Activated CD4-positive, alpha-beta T cell treated with anti-CD3 and anti-CD28 coated beads, Interleukin-2, amount 10 ng/mL, durations not matched to agents 7 days and 5 days (primary cell): ENCODE data around the gene DMAC2. TPM values are rescaled to one million over a fixed set of nuclear protein-coding genes. Genes with fewer than 3 reads are reported as not detected.
A peak's percentile ranks its signal among the peaks of the same experiment; 100 is the strongest.

ENCODE experiments used
- CTCF ChIA-PET: fragments of 350-600 bp; sonication (Branson Sonifier 250); formaldehyde crosslinking; loops from one replicate; lab custom pipeline; 2021; ENCODE audit warnings: antibody characterized with exemption; lab: Charles Lee
- POLR2A ChIA-PET: fragments of 350-600 bp; sonication (Branson Sonifier 250); formaldehyde crosslinking; loops from one replicate; lab custom pipeline; 2021; ENCODE audit warnings: antibody characterized with exemption; lab: Charles Lee
- DNase-seq: peaks from one replicate; pipeline ENCODE4 v3.0.0-alpha.2; 2020
- H3K27ac Mint-ChIP-seq: one replicate; pipeline ENCODE4 v1.8.0; 2021; ENCODE audit warnings: mild to moderate bottlenecking, moderate library complexity, mixed read lengths
- H3K27me3 Mint-ChIP-seq: one replicate; pipeline ENCODE4 v1.8.0; 2021; ENCODE audit warnings: mixed read lengths
- H3K36me3 Mint-ChIP-seq: one replicate; pipeline ENCODE4 v1.8.0; 2021; ENCODE audit warnings: low read depth, mixed read lengths
- H3K4me1 Mint-ChIP-seq: one replicate; pipeline ENCODE4 v1.8.0; 2021; ENCODE audit warnings: mixed read lengths
- H3K4me3 Mint-ChIP-seq: one replicate; pipeline ENCODE4 v1.8.0; 2021; ENCODE audit warnings: mild to moderate bottlenecking, moderate library complexity, mixed read lengths
- H3K9me3 Mint-ChIP-seq: one replicate; pipeline ENCODE4 v1.8.0; 2021; ENCODE audit warnings: mixed read lengths
- total RNA-seq, 2 experiments: library from RNA; stranded (reverse); gene quantifications; one replicate each; pipeline ENCODE4 v1.2.3, GENCODE V29; 2021

The DMAC2 gene
- total RNA-seq, 2 experiments from 2014 or later: 48.9 to 54.1 TPM

DNA sequence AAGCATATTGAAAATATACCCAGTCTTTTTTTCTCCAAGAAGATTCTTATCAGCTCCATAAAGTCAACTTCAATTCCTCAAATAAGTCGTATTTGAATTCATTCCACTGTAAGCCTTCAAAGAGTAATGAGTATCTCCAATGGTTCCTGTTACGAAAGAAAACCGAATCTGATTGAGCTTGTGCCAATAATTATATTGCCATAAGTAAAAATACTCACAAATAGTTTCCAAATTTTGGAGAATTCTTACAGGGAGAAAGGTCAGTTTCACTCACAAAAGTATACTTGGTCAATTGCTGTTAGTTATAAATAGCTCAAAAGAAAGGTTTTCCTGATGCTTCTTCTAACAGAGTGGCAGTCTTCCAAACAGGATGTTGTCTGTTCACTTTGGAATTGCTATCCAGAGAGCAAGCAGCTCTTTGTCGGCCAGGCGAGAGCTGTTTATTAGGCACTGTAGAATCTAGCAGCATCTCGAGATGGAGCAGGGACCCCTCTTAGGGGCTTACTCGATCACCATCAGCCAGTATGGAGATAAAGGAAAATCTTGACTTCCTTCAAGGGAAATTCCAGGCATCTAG, 16.7 kb upstream of the DMAC2 start:
- CTCF ChIA-PET: interaction anchor here (0.8 to 2.2 kb wide), 8 partner anchors 8 to 1013 kb away, joined by 3 to 8 read pairs (median 4); no protein-coding TSS in a partner anchor

DNA sequence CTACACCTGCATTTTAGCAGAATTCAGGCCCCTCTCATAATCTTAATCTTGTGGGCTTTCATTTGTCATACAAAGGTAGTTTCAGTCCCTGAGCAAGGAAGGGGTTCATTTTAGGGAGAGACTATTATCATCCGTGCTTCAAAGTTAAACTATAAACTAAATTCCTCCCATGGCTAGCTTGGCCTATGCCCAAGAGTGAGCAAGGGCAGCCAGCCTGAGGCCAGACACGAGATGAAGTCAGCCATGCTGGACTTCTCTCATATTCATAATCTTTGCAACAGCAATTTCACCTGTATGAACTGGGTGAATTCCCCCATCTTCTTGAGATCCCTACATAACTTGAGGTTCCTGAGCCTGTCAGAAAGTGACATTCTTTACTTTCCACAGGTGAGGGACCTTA, 16.2 kb upstream of the DMAC2 start:
- Mint-ChIP-seq H3K27ac (no peak overlapping the region), H3K9me3 (no peaks in the 10 kb centered on the region), H3K4me3 (no peak overlapping the region), H3K36me3 (peaks cover 2% of the 10 kb centered on the region), H3K4me1 (peaks cover 48% of the 10 kb centered on the region), H3K27me3 (no peaks in the 10 kb centered on the region)
- ChIA-PET POLR2A (interaction anchor here (0.6 kb wide), 1 partner anchor 104 kb away, joined by 3 read pairs; no protein-coding TSS in a partner anchor), CTCF (interaction anchor here (0.8 to 2.2 kb wide), 4 partner anchors 9 to 115 kb away, joined by 3 to 8 read pairs (median 4); no protein-coding TSS in a partner anchor)
- DNase-seq: no peak

More for the DNA sequence above, 16.7 kb upstream of the DMAC2 start:
- H3K27ac Mint-ChIP-seq: peak overlapping the region; percentile 54
- H3K27me3 Mint-ChIP-seq: peaks cover 4% of the 10 kb centered on the region
- H3K36me3 Mint-ChIP-seq: peaks cover 2% of the 10 kb centered on the region
- peaks cover 48% of the 10 kb centered on the region for H3K4me1 Mint-ChIP-seq
- no peak for DNase-seq
- H3K9me3 Mint-ChIP-seq: no peaks in the 10 kb centered on the region
- H3K4me3 Mint-ChIP-seq: peak overlapping the region; percentile 38
- POLR2A ChIA-PET: interaction anchor here (0.5 to 1.0 kb wide), 3 partner anchors 104 to 403 kb away, joined by 3 to 5 read pairs (median 3); partner anchors contain the start of gene RPS19

DNA sequence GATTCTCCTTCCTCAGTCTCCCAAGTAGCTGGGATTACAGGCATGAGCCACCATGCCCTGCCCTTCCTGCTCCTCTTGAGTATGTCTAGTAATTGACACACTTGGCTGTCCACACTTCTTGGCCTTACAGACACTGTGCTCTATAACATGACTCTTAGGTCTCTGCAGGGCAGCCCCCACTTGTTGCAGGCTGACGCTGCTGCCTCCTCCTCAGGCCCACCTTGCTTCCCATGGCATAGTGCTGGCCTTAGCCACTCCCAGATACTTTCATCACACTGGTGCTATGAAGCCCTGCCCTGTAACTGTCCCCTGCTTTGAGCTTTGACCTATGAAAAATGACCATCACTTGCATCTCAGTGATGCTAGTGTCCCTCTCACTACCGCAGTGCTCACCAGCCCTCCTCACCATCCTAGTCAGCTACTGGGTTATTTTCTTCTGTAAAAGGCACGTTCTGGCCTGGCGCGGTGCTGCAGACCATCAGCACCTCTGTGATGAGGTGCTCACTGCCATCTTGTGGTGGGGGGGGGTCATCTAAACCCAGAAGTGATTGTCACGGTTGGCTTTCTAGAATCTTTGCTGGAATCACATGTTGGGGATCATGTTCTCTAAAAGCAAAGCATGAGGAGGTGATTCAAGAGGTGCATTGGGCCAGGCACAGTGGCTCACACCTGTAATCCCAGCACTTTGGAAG, 13.0 kb upstream of the DMAC2 start:
- POLR2A ChIA-PET: no interaction called here
- peaks cover 6% of the 10 kb centered on the region for H3K27me3 Mint-ChIP-seq

DNA sequence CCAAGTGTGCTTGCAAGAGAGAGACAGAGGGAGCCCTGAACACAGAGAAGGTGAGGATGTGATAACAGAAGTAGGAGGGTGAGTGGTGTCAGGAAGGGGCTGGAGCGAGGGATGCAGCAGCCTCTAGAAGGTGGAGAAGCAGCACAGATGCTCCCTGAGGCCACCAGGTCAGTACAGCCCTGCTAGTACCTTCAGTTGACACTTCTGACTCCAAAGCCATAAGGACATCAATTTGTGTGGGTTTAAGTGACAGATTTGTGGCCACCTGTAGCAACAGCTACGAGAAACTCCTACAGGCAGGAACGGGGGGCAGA, 10.1 kb upstream of the DMAC2 start:
- Mint-ChIP-seq H3K9me3 (no peaks in the 10 kb centered on the region), H3K4me3 (no peak overlapping the region), H3K27me3 (peaks cover 10% of the 10 kb centered on the region), H3K36me3 (no peaks in the 10 kb centered on the region), H3K27ac (no peak overlapping the region), H3K4me1 (peaks cover 34% of the 10 kb centered on the region)
- ChIA-PET POLR2A (no interaction called here), CTCF (interaction anchor here (0.6 to 3.3 kb wide), 17 partner anchors 11 to 229 kb away, joined by 3 to 27 read pairs (median 3); partner anchors contain the start of genes CEACAM21 and DMAC2)
- DNase-seq: no peak

More for the DNA sequence above, 13.0 kb upstream of the DMAC2 start:
- Mint-ChIP-seq H3K27ac (no peak overlapping the region), H3K36me3 (peaks cover 2% of the 10 kb centered on the region), H3K4me3 (no peak overlapping the region), H3K4me1 (peaks cover 55% of the 10 kb centered on the region), H3K9me3 (no peaks in the 10 kb centered on the region)
- CTCF ChIA-PET: interaction anchor here (1.3 kb wide), 1 partner anchor 12 kb away, joined by 3 read pairs; no protein-coding TSS in a partner anchor
- DNase-seq: no peak

DNA sequence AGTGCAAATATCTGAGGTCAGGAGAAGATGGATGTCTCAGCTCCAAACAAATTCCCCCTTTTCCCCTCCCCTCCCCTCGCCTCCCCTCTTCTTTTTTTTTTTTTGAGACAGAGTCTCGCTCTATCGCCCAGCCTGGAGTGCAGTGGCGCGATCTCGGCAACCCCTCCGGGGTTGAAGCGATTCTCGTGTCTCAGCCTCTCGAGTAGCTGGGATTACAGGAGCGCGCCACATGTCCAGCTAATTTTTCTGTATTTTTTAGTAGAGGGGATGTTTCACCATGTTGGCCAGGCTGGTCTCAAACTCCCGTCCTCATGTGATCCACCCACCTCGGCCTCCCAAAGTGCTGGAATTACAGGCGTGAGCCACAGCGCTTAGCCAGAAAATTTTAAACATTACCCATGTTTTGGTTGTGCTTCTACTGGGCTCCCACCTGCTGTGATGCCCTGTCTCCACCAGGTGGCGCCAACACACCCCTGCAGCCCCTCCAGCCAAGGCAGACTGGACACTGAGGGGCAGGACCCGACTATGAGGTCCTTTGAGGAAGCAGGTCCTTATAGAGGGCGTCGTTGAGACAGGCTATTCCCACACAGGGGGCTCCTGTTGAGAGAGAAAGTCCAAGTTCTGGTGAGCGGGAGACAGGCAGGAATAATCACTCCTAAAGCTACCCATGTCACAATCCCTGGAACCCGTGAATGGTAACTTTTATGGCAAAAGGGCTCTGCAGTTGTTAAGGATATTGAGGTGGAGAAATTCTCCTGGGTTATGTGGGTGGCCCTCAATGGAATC, 9.6 kb upstream of the DMAC2 start:
- Mint-ChIP-seq H3K27ac (no peak overlapping the region), H3K4me1 (peaks cover 33% of the 10 kb centered on the region), H3K36me3 (no peaks in the 10 kb centered on the region), H3K9me3 (no peaks in the 10 kb centered on the region), H3K4me3 (peak overlapping the region; percentile 69), H3K27me3 (peaks cover 10% of the 10 kb centered on the region)
- ChIA-PET POLR2A (interaction anchor here (0.6 kb wide), 1 partner anchor 100 kb away, joined by 3 read pairs; no protein-coding TSS in a partner anchor), CTCF (interaction anchor here (0.6 to 3.3 kb wide), 18 partner anchors 8 to 346 kb away, joined by 3 to 27 read pairs (median 4); partner anchors contain the start of gene DMAC2)
- peak; percentile 75 for DNase-seq

DNA sequence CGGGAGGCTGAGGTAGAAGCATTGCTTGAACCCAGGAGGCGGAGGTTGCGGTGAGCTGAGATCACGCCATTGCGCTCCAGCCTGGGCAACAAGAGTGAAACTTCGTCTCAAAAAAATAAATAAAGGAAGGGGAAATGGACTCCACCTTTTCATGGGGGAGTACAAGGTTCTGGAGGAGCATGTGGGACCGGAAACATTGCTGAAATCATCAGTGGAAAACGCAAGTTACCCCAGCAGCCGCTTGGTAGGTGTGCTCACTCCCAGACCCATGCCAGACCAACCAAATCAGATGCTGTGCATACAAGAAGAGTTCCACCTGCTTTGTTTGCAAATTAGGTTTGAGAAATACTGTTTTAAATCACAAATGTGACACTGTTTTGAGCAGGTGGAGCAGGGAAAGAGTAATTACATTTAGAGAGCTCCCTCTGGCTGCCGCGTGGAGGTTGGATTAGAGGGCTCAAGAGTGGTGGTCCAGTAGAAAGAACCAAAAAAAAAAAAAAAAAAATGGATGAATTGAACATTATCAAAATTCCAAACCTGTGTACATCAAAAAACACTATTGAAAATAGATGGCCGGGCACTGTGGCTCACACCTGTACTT, 8.1 kb upstream of the DMAC2 start:
- Mint-ChIP-seq H3K9me3 (no peaks in the 10 kb centered on the region), H3K27me3 (peaks cover 15% of the 10 kb centered on the region)

DNA sequence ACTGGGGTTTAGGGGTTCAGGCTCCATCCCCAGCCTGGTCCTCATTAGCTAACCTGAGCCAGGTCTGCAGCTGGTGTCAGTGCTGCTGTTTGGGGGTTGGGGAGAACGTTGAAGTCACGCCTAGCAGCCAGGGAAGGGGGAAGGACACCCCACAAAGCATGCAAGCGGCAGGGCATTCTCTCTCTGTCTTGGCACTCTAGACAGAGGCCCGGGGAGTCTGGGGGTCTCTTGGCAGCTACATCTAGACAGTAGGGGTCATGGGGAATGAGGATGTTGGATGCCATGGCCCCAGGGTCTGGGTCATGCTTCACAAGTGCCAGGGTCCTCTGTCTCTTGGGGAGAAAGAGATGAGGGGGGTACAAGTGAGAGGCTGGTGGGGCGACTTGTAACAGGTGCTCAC, 5.9 kb upstream of the DMAC2 start:
- Mint-ChIP-seq H3K27ac (no peak overlapping the region), H3K36me3 (no peaks in the 10 kb centered on the region), H3K9me3 (no peaks in the 10 kb centered on the region), H3K4me3 (no peak overlapping the region), H3K4me1 (peaks cover 30% of the 10 kb centered on the region), H3K27me3 (peaks cover 15% of the 10 kb centered on the region)
- no peak for DNase-seq
- POLR2A ChIA-PET: no interaction called here
- CTCF ChIA-PET: interaction anchor here (0.9 kb wide), 1 partner anchor 11 kb away, joined by 4 read pairs; no protein-coding TSS in a partner anchor

More for the DNA sequence above, 8.1 kb upstream of the DMAC2 start:
- DNase-seq: no peak
- Mint-ChIP-seq H3K4me3 (no peak overlapping the region), H3K36me3 (no peaks in the 10 kb centered on the region), H3K27ac (no peak overlapping the region), H3K4me1 (peaks cover 28% of the 10 kb centered on the region)
- ChIA-PET CTCF (interaction anchor here (0.5 to 3.3 kb wide), 10 partner anchors 9 to 347 kb away, joined by 3 to 27 read pairs (median 5); partner anchors contain the start of gene DMAC2), POLR2A (no interaction called here)

DNA sequence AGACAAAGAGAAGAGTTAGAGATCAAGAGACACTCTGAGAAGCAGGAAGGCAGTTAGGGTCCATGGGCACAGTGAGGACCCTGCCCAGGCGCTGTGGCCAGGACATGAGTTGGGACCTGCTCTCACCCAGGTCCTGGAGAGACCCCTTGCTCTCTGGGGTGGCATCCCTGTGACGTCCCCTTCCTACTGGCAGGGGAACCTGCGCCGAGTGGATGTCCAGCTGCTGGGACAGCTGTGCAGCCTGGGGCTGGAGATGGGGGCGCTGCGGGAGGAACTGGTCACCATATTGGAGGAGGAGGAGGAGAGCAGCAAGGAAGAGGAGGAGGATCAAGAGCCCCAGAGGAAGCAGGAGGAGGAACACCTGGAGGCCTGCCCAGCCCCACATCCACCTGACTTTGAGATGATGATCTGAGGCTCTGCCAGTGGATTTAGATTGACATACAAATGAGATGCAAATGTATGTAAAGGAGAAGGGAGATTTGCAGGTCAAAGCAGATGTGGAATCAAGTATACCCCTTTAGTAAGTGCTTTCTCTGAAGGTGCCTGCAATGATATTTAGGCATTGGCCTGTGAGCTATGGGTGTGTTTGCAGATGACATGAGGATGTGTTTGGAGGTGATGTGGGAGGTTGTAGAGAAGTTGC, 4.2 kb upstream of the DMAC2 start:
- DNase-seq: no peak
- ChIA-PET CTCF (no interaction called here), POLR2A (no interaction called here)
- peaks cover 21% of the 10 kb centered on the region for H3K4me1 Mint-ChIP-seq
- H3K27ac Mint-ChIP-seq: no peak overlapping the region
- no peaks in the 10 kb centered on the region for H3K36me3 Mint-ChIP-seq
- H3K4me3 Mint-ChIP-seq: no peak overlapping the region
- no peaks in the 10 kb centered on the region for H3K9me3 Mint-ChIP-seq
- H3K27me3 Mint-ChIP-seq: peaks cover 15% of the 10 kb centered on the region

DNA sequence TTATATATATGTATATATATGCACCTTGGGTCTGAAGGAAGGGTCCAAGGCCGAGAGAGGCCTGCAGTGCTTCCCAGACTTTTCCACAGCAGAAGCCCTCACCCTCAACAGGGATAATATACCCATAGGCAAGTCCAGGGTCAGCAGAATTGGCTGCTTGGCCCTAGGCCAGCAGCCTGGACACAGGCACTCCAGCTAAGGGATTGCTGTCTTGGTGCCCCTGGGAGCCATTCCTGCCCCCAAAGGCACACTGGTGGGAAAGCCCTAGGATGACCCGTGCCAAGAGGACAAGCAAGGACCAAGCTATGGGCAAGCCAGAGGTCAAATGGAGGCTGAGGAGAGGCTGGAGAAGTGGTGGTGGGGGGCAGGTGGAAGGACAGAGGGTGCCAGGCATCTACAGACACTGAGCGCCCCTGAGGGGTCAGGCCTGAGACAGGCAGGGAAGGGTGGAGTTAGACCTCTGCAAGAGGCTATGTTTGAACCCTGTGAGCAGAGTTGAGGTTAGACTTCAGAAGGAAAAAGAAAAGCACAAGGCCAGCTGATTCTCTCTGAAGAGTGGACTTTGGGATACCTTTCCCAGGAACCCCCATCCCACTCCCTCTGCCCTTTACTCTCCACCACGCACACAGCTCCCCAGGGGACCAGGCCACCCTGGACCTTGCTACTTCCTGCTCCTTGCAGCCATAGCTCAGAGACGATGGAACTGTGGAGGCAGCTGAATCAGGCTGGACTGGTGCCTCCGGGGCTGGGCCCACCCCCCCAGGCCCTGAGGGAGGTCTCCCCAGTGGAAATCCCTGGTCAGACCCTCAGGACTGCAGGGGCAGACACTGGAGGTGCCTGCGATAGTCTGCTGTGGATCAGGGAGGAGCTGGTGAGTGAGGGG, 3.0 kb upstream of the DMAC2 start, which contains the start of gene ERICH4:
TSS of gene ERICH4 (plus strand) at position 684 of the 883 bp plus-strand sequence. CDS start at position 698, 14 bp downstream.
- Mint-ChIP-seq H3K36me3 (peaks cover 2% of the 10 kb centered on the region), H3K27me3 (peaks cover 9% of the 10 kb centered on the region), H3K4me1 (peaks cover 25% of the 10 kb centered on the region), H3K4me3 (no peak within 1 kb of the TSS), H3K27ac (no peak within 1 kb of the TSS), H3K9me3 (no peaks in the 10 kb centered on the region)
- ChIA-PET POLR2A (no interaction called here), CTCF (interaction anchor here (0.5 kb wide), 1 partner anchor 135 kb away, joined by 3 read pairs; no protein-coding TSS in a partner anchor)
- DNase-seq: no peak

DNA sequence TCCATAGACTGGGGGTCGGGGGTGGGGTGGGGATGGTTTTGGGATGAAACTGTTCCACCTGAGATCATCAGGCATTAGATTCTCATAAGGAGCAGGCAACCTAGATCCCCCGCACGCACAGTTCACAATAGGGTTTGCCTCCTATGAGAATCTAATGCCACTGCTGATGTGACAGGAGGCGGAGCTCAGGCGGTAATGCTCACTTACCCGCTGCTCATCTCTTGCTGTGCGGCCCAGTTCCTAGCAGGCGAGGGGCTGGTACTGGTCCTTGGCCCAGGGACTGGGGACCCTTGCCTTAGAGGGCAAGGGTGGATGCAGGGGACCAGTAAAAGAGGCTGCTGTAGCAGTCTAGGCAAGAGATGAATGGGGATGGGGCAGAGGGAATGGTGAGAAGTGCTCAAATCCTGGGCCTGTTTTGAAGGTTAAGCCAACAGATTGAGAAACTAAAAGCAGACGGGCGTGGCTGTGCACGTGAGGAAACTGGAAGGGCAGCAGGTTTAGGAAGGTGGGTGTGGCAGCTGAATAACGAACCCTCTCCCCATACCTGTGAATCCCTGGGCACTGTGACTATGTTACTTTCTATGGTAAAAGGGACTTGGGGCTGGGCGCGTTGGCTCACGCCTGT, 1.7 kb upstream of the DMAC2 start:
- H3K27me3 Mint-ChIP-seq: peaks cover 5% of the 10 kb centered on the region

More for the DNA sequence above, 1.7 kb upstream of the DMAC2 start:
- DNase-seq: no peak
- H3K9me3 Mint-ChIP-seq: no peaks in the 10 kb centered on the region
- no peak overlapping the region for H3K4me3 Mint-ChIP-seq
- H3K4me1 Mint-ChIP-seq: peaks cover 28% of the 10 kb centered on the region
- CTCF ChIA-PET: interaction anchor here (2.9 kb wide), 1 partner anchor 10 kb away, joined by 10 read pairs; no protein-coding TSS in a partner anchor
- POLR2A ChIA-PET: no interaction called here
- peaks cover 7% of the 10 kb centered on the region for H3K36me3 Mint-ChIP-seq
- H3K27ac Mint-ChIP-seq: no peak overlapping the region
